GM23248 (cell line): ENCODE measurements around the gene ZNF644. TPM values are rescaled to one million over a fixed set of nuclear protein-coding genes. Genes with fewer than 3 reads are reported as not detected.

Experiments
- DNase-seq: peaks from one replicate; pipeline ENCODE4 v3.0.0-alpha.2; 2015
- H2AFZ ChIP-seq: fragments of 200-600 bp; sonication (generic); 2 replicates; pipeline ENCODE4 v1.6.1; 2016; ENCODE audit warnings: antibody characterized with exemption
- H3F3A ChIP-seq: fragments of 200-600 bp; sonication (generic); 2 replicates; pipeline ENCODE4 v1.6.1; 2016; ENCODE audit warnings: mild to moderate bottlenecking, antibody characterized with exemption, mixed run types; ENCODE audit not compliant: insufficient read depth
- H3K27ac ChIP-seq: fragments of 200-600 bp; sonication (generic); 2 replicates; pipeline ENCODE4 v1.5.1; 2016; ENCODE audit warnings: mild to moderate bottlenecking
- H3K27me3 ChIP-seq: fragments of 200-600 bp; sonication (generic); replicated peaks from 2 replicates; pipeline ENCODE4 v1.6.1; 2016; ENCODE audit warnings: mild to moderate bottlenecking; ENCODE audit not compliant: insufficient read depth
- H3K36me3 ChIP-seq: fragments of 200-600 bp; sonication (generic); 2 replicates; pipeline ENCODE4 v1.6.1; 2016; ENCODE audit warnings: low read depth, mild to moderate bottlenecking
- H3K4me1 ChIP-seq: fragments of 200-600 bp; sonication (generic); 2 replicates; pipeline ENCODE4 v1.6.1; 2016; ENCODE audit warnings: mild to moderate bottlenecking; ENCODE audit not compliant: insufficient read depth
- H3K4me2 ChIP-seq: fragments of 200-600 bp; sonication (generic); one replicate; pipeline ENCODE4 v1.6.1; 2016; ENCODE audit warnings: mild to moderate bottlenecking; ENCODE audit not compliant: unreplicated experiment
- H3K4me3 ChIP-seq: fragments of 200-600 bp; sonication (generic); 2 replicates; pipeline ENCODE4 v1.5.1; 2016; ENCODE audit warnings: mild to moderate bottlenecking
- H3K79me2 ChIP-seq: fragments of 200-600 bp; sonication (generic); 2 replicates; pipeline ENCODE4 v1.6.1; 2016; ENCODE audit warnings: mild to moderate bottlenecking; ENCODE audit not compliant: insufficient read depth
- H3K9ac ChIP-seq: fragments of 200-600 bp; sonication (generic); 2 replicates; pipeline ENCODE4 v1.6.1; 2016; ENCODE audit warnings: mild to moderate bottlenecking
- H3K9me2 ChIP-seq: fragments of 200-600 bp; sonication (generic); 2 replicates; pipeline ENCODE4 v1.6.1; 2016; ENCODE audit warnings: mixed run types, mild to moderate bottlenecking, moderate library complexity; ENCODE audit not compliant: insufficient read depth
- H3K9me3 ChIP-seq: fragments of 200-600 bp; sonication (generic); one replicate; pipeline ENCODE4 v1.6.1; 2017; ENCODE audit warnings: low read depth
- H4K20me1 ChIP-seq: fragments of 200-600 bp; sonication (generic); 2 replicates; pipeline ENCODE4 v1.6.0; 2016; ENCODE audit not compliant: insufficient read depth
- EZH2 ChIP-seq: fragments of 200-600 bp; sonication (generic); IDR thresholded peaks from 2 replicates; pipeline ENCODE4 v1.6.1; 2018; ENCODE audit warnings: antibody characterized with exemption, mild to moderate bottlenecking; ENCODE audit not compliant: insufficient read depth, poor library complexity, severe bottlenecking
- EZH2phosphoT487 ChIP-seq: fragments of 200-600 bp; sonication (generic); IDR thresholded peaks from 2 replicates; pipeline ENCODE4 v1.6.1; 2018; ENCODE audit warnings: antibody characterized with exemption, moderate library complexity, mild to moderate bottlenecking, low read depth; ENCODE audit not compliant: insufficient read depth
- WGBS, 2 experiments: methylation state at CpG; one replicate each; pipeline ENCODE4 v1.1.6; 2015 to 2017; ENCODE audit warnings: low lambda C conversion rate in 2 of 2, low coverage in 1 of 2; ENCODE audit errors: missing lambda C conversion rate in 2 of 2; 5-methylcytosine and 5-hydroxymethylcytosine counted together
- in situ Hi-C: fragments of 300-500 bp; cut with MboI; formaldehyde crosslinking; loops from 2 replicates; pipeline ENCODE4 v1.15.0; 2020
- polyA plus RNA-seq: library from polyadenylated mRNA; unstranded; fragments of >200 nt; fragmentation: Nextera tagmentation; extraction: Ambion mirVana; gene quantifications from 2 replicates; pipeline ENCODE4 v1.2.1, GENCODE V29; 2016
- total RNA-seq: library from RNA; depleted of rRNA; stranded (reverse); fragments of >200 nt; shearing (Covaris generic); gene quantifications from 2 replicates; pipeline ENCODE4 v1.2.3, GENCODE V29; 2014

Gene ZNF644
- total and polyA plus RNA-seq, 2 experiments from 2014 or later = 34.1 to 35.9 TPM

DNA sequence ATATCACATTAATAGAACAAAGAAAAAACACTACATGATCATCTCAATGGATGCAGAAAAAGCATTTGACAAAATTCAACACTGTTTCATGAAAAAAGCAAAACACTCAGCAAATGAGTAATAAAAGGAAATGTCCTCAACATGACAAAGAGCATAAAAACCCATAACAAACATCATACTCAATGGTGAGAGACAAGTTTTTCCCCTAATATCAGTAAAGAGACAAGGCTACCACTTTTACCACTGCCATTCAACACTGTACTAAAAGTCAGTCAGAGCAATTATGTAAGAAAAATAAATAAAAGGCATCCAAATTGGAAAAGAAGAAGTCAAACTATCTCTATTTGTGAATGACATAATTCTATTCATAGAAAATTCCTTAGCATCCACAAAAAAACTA is 64.3 kb downstream of the ZNF644 start:
- TF ChIP-seq EZH2phosphoT487 = no peak
- TF ChIP-seq EZH2 = no peak
- H4K20me1 ChIP-seq = peaks cover 28% of the 10 kb centered on the region

GRCh38 chr1:90955769-90956168 is 66.1 kb downstream of the ZNF644 start:
- Histone ChIP-seq H3K9me3 (no peaks in the 10 kb centered on the region), H4K20me1 (peaks cover 26% of the 10 kb centered on the region), H3K79me2 (peaks cover 100% of the 10 kb centered on the region), H3K27me3 (no peaks in the 10 kb centered on the region), H3K27ac (no peak overlapping the region), H3F3A (peaks cover 27% of the 10 kb centered on the region), H2AFZ (no peak overlapping the region), H3K4me2 (no peak overlapping the region), H3K4me1 (peaks cover 21% of the 10 kb centered on the region), H3K36me3 (peaks cover 3% of the 10 kb centered on the region; the same call in 1 of the 2 replicates), H3K9ac (no peak overlapping the region), H3K4me3 (no peak overlapping the region), H3K9me2 (no peaks in the 10 kb centered on the region)
- no peak for DNase-seq
- no peak for TF ChIP-seq EZH2phosphoT487
- TF ChIP-seq EZH2 = no peak
- in situ Hi-C loops = no loop called here
- WGBS, 2 experiments = 97 to 100% methylated on average over 1 of the region's 1 CpG

More for the DNA sequence above, 64.3 kb downstream of the ZNF644 start:
- Histone ChIP-seq H3K9ac (no peak overlapping the region), H2AFZ (no peak overlapping the region), H3K36me3 (peaks cover 3% of the 10 kb centered on the region; the same call in 1 of the 2 replicates), H3K9me3 (no peaks in the 10 kb centered on the region), H3K27ac (no peak overlapping the region), H3K9me2 (no peaks in the 10 kb centered on the region), H3K4me3 (no peak overlapping the region), H3K4me1 (peaks cover 21% of the 10 kb centered on the region), H3K27me3 (no peaks in the 10 kb centered on the region), H3K4me2 (peak overlapping the region; percentile 22), H3K79me2 (peaks cover 100% of the 10 kb centered on the region), H3F3A (peaks cover 27% of the 10 kb centered on the region)
- in situ Hi-C loops = no loop called here
- DNase-seq = peak; percentile 18

GRCh38 chr1:90952906-90953305 is 68.9 kb downstream of the ZNF644 start:
- H3K27ac ChIP-seq = no peak overlapping the region
- peaks cover 13% of the 10 kb centered on the region; the same call in 1 of the 2 replicates for H3F3A ChIP-seq
- H3K4me3 ChIP-seq = no peak overlapping the region
- H3K9ac ChIP-seq = no peak overlapping the region
- H3K9me2 ChIP-seq = no peaks in the 10 kb centered on the region
- in situ Hi-C loops = no loop called here
- no peak for DNase-seq
- H3K79me2 ChIP-seq = peaks cover 98% of the 10 kb centered on the region
- no peaks in the 10 kb centered on the region for H3K36me3 ChIP-seq
- no peaks in the 10 kb centered on the region for H3K9me3 ChIP-seq
- WGBS, 2 experiments = 96 to 99% methylated on average over 3 of the region's 3 CpGs
- TF ChIP-seq EZH2 (no peak), EZH2phosphoT487 (no peak)
- H3K4me1 ChIP-seq = peaks cover 13% of the 10 kb centered on the region
- peaks cover 19% of the 10 kb centered on the region for H4K20me1 ChIP-seq
- H2AFZ ChIP-seq = no peak overlapping the region
- no peak overlapping the region for H3K4me2 ChIP-seq
- H3K27me3 ChIP-seq = no peaks in the 10 kb centered on the region

GRCh38 chr1:90951009-90951408 is 70.8 kb downstream of the ZNF644 start:
- Histone ChIP-seq H3K27me3 (no peaks in the 10 kb centered on the region), H3K36me3 (no peaks in the 10 kb centered on the region), H2AFZ (no peak overlapping the region), H3K4me1 (no peaks in the 10 kb centered on the region), H3K9me3 (no peaks in the 10 kb centered on the region), H3K79me2 (peaks cover 98% of the 10 kb centered on the region), H3F3A (no peaks in the 10 kb centered on the region), H3K9ac (no peak overlapping the region), H4K20me1 (peaks cover 10% of the 10 kb centered on the region; the same call in 1 of the 2 replicates), H3K9me2 (no peaks in the 10 kb centered on the region), H3K4me3 (no peak overlapping the region), H3K4me2 (no peak overlapping the region), H3K27ac (no peak overlapping the region)
- in situ Hi-C loops = no loop called here
- WGBS, 2 experiments = 50 to 58% methylated on average over 2 of the region's 2 CpGs
- DNase-seq = no peak
- TF ChIP-seq EZH2phosphoT487 (no peak), EZH2 (no peak)

DNA sequence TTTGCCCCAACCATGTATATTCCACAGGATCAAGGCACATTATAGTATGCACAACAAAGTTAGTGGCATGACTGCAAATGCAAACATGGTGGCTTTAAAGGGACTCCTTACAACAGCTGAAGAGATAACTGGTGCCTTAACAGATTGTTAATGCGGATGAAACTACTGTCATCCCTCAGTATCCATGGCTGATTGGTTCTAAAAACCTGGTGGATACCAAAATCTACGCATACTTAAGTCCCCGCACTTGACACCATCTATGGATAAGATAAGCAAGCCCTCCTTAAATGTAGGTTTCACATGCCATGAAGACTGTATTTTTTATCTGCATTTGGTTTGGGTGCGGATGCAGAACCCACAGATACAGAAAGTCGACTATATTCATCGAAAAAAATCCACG is 73.5 kb downstream of the ZNF644 start:
- H3K4me2 ChIP-seq = no peak overlapping the region
- H3K4me1 ChIP-seq = no peaks in the 10 kb centered on the region
- H3F3A ChIP-seq = no peaks in the 10 kb centered on the region
- H4K20me1 ChIP-seq = peaks cover 17% of the 10 kb centered on the region; the same call in 1 of the 2 replicates
- H3K79me2 ChIP-seq = peaks cover 98% of the 10 kb centered on the region
- no peaks in the 10 kb centered on the region for H3K36me3 ChIP-seq
- H3K9ac ChIP-seq = no peak overlapping the region
- WGBS, 2 experiments = 94 to 97% methylated on average over 7 of the region's 7 CpGs
- in situ Hi-C loops = no loop called here
- no peak overlapping the region for H3K4me3 ChIP-seq
- no peaks in the 10 kb centered on the region for H3K9me3 ChIP-seq
- H3K27ac ChIP-seq = no peak overlapping the region
- H3K9me2 ChIP-seq = no peaks in the 10 kb centered on the region
- DNase-seq = no peak
- no peaks in the 10 kb centered on the region for H3K27me3 ChIP-seq
- TF ChIP-seq EZH2 (no peak), EZH2phosphoT487 (no peak)
- no peak overlapping the region for H2AFZ ChIP-seq
